ENCODE measurements around the gene NUMA1.

DNA sequence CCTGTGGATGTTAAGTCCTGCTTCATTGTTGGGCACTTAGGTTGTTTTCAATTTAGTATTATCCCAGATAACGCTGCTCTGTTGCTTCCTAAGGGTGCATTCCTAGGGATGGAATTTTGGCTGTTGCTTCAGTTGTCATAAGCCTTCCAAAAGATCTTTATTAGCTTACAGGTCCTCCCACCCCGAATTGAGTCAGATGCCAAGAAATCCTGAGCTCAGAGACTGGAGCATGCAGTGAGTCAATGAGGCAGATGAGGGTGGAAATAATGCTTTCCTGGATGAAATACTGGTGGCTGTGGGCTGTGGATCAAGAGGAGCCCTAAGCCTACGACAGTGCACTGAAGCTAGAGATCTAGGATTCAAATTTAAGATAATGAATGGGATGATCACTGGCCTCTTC, 92.3 kb downstream of the NUMA1 start:
- TF ChIP-seq POLR2AphosphoS5 (IDR thresholded peaks at IDR 0.05; ENCODE audit: low read depth) (no peak), GABPA (IDR thresholded peaks at IDR 0.05; ENCODE audit: low read depth) (no peak), SPI1 (IDR thresholded peaks at IDR 0.05; ENCODE audit: borderline replicate concordance, low read depth) (no peak)
- TF ChIP-seq, protein P1, sequence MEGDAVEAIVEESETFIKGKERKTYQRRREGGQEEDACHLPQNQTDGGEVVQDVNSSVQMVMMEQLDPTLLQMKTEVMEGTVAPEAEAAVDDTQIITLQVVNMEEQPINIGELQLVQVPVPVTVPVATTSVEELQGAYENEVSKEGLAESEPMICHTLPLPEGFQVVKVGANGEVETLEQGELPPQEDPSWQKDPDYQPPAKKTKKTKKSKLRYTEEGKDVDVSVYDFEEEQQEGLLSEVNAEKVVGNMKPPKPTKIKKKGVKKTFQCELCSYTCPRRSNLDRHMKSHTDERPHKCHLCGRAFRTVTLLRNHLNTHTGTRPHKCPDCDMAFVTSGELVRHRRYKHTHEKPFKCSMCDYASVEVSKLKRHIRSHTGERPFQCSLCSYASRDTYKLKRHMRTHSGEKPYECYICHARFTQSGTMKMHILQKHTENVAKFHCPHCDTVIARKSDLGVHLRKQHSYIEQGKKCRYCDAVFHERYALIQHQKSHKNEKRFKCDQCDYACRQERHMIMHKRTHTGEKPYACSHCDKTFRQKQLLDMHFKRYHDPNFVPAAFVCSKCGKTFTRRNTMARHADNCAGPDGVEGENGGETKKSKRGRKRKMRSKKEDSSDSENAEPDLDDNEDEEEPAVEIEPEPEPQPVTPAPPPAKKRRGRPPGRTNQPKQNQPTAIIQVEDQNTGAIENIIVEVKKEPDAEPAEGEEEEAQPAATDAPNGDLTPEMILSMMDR (IDR thresholded peaks at IDR 0.05; ENCODE audit: insufficient read depth, low read length): no peak
- TF ChIP-seq, protein P2, sequence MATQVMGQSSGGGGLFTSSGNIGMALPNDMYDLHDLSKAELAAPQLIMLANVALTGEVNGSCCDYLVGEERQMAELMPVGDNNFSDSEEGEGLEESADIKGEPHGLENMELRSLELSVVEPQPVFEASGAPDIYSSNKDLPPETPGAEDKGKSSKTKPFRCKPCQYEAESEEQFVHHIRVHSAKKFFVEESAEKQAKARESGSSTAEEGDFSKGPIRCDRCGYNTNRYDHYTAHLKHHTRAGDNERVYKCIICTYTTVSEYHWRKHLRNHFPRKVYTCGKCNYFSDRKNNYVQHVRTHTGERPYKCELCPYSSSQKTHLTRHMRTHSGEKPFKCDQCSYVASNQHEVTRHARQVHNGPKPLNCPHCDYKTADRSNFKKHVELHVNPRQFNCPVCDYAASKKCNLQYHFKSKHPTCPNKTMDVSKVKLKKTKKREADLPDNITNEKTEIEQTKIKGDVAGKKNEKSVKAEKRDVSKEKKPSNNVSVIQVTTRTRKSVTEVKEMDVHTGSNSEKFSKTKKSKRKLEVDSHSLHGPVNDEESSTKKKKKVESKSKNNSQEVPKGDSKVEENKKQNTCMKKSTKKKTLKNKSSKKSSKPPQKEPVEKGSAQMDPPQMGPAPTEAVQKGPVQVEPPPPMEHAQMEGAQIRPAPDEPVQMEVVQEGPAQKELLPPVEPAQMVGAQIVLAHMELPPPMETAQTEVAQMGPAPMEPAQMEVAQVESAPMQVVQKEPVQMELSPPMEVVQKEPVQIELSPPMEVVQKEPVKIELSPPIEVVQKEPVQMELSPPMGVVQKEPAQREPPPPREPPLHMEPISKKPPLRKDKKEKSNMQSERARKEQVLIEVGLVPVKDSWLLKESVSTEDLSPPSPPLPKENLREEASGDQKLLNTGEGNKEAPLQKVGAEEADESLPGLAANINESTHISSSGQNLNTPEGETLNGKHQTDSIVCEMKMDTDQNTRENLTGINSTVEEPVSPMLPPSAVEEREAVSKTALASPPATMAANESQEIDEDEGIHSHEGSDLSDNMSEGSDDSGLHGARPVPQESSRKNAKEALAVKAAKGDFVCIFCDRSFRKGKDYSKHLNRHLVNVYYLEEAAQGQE (IDR thresholded peaks at IDR 0.05; ENCODE audit: insufficient replicate concordance, low read depth): no peak

Data from HL-60 (cell line).